GM19328 (cell line): ENCODE results near the gene ACOT2.
"Not testable (repeated sequence)": the region's sequence is repeated elsewhere in the genome, so short reads cannot be mapped to it uniquely, and the experiment has no call there.

ENCODE experiments used
- ATAC-seq: cut with Tn5 transposase; IDR thresholded peaks from one replicate; pipeline ENCODE4 v1.9.1; 2021; ENCODE audit warnings: mild to moderate bottlenecking, moderate library complexity; ENCODE audit not compliant: unreplicated experiment

ACOT2 gene

GRCh38 chr14:73569185-73569958, at the start of gene ACOT2:
ACOT2 (plus strand) TSS chr14:73569213; CDS start chr14:73569241, 28 bp downstream.
- ATAC-seq: peak; percentile 45

GRCh38 chr14:73521229-73521628, 47.8 kb upstream of the ACOT2 start:
- no peak for ATAC-seq

GRCh38 chr14:73524493-73524892, 44.5 kb upstream of the ACOT2 start:
- no peak for ATAC-seq

- no peak for ATAC-seq
These were observed 42.7 kb upstream of the ACOT2 start for GRCh38 chr14:73526036-73526984.

GRCh38 chr14:73529356-73529755, 39.7 kb upstream of the ACOT2 start:
- not testable (repeated sequence) for ATAC-seq

GRCh38 chr14:73531971-73532370, 37.0 kb upstream of the ACOT2 start:
- ATAC-seq: not testable (repeated sequence)

- not testable (repeated sequence) for ATAC-seq
These were observed 31.6 kb upstream of the ACOT2 start for GRCh38 chr14:73537244-73538045.

GRCh38 chr14:73539017-73539416, 30.0 kb upstream of the ACOT2 start:
- ATAC-seq: not testable (repeated sequence)

- not testable (repeated sequence) for ATAC-seq
These were observed 26.1 kb upstream of the ACOT2 start for GRCh38 chr14:73542961-73543360.

GRCh38 chr14:73545353-73545752, 23.7 kb upstream of the ACOT2 start:
- ATAC-seq: not testable (repeated sequence)

- not testable (repeated sequence) for ATAC-seq
These were observed 19.9 kb upstream of the ACOT2 start for GRCh38 chr14:73549097-73549496.

- not testable (repeated sequence) for ATAC-seq
These were observed 19.0 kb upstream of the ACOT2 start for GRCh38 chr14:73549889-73550524.

- no peak for ATAC-seq
These were observed 15.2 kb upstream of the ACOT2 start for GRCh38 chr14:73553845-73554244.

GRCh38 chr14:73557201-73557600, 11.8 kb upstream of the ACOT2 start:
- not testable (repeated sequence) for ATAC-seq

GRCh38 chr14:73558238-73558637, 10.8 kb upstream of the ACOT2 start:
- ATAC-seq: not testable (repeated sequence)

GRCh38 chr14:73562256-73562655, 6.8 kb upstream of the ACOT2 start:
- ATAC-seq: not testable (repeated sequence)

- not testable (repeated sequence) for ATAC-seq
These were observed 6.3 kb upstream of the ACOT2 start for GRCh38 chr14:73562696-73563095.

GRCh38 chr14:73566431-73566830, 2.6 kb upstream of the ACOT2 start:
- ATAC-seq: not testable (repeated sequence)

GRCh38 chr14:73566935-73567334, 2.1 kb upstream of the ACOT2 start:
- ATAC-seq: not testable (repeated sequence)

GRCh38 chr14:73567358-73567757, 1.7 kb upstream of the ACOT2 start:
- no peak for ATAC-seq
